WTC11 (cell line): ENCODE data around the gene CD4. TPM values are rescaled to one million over a fixed set of nuclear protein-coding genes. Genes with fewer than 3 reads are reported as not detected.

Source experiments
- ATAC-seq: fragments of 200-7000 bp; cut with Tn5 transposase; 2 replicates; pipeline ENCODE4 v1.10.0; 2021; ENCODE audit warnings: mild to moderate bottlenecking, moderate library complexity
- CTCF ChIA-PET: fragments of 300-600 bp; sonication (Branson Sonifier 250); formaldehyde crosslinking; loops from one replicate; lab custom pipeline; 2021; ENCODE audit warnings: antibody characterized with exemption; lab: Charles Lee
- POLR2A ChIA-PET: fragments of 350-600 bp; sonication (Branson Sonifier 250); formaldehyde crosslinking; loops from one replicate; lab custom pipeline; 2021; ENCODE audit warnings: antibody characterized with exemption; lab: Charles Lee
- DNase-seq: peaks from one replicate; pipeline ENCODE4 v3.0.0; 2021; ENCODE audit warnings: low spot score
- H3K27ac Mint-ChIP-seq: 2 replicates; pipeline ENCODE4 v1.8.0; 2021; ENCODE audit warnings: mixed read lengths
- H3K27me3 Mint-ChIP-seq: 2 replicates; pipeline ENCODE4 v1.8.0; 2021; ENCODE audit warnings: low read depth, mild to moderate bottlenecking, moderate library complexity, mixed read lengths
- H3K36me3 Mint-ChIP-seq: 2 replicates; pipeline ENCODE4 v1.8.0; 2021; ENCODE audit warnings: mixed read lengths
- H3K4me1 Mint-ChIP-seq: 2 replicates; pipeline ENCODE4 v1.8.0; 2022; ENCODE audit warnings: mixed read lengths
- H3K4me3 Mint-ChIP-seq: 2 replicates; pipeline ENCODE4 v1.8.0; 2021; ENCODE audit warnings: mild to moderate bottlenecking, moderate library complexity, mixed read lengths
- H3K9me3 Mint-ChIP-seq: 2 replicates; pipeline ENCODE4 v1.8.0; 2021; ENCODE audit warnings: mixed read lengths
- ATF1 ChIP-seq: sonication (generic); formaldehyde crosslinking; IDR thresholded peaks from 2 replicates; pipeline ENCODE4 v1.8.1; 2023; ENCODE audit warnings: mild to moderate bottlenecking, moderate library complexity, missing genetic modification reagents
- ATF6 ChIP-seq: sonication (generic); formaldehyde crosslinking; IDR thresholded peaks from 2 replicates; pipeline ENCODE4 v1.8.1; 2023; ENCODE audit warnings: mild to moderate bottlenecking, missing genetic modification reagents
- CREM ChIP-seq: sonication (generic); formaldehyde crosslinking; IDR thresholded peaks from 2 replicates; pipeline ENCODE4 v1.8.1; 2022; ENCODE audit warnings: mild to moderate bottlenecking, missing genetic modification reagents, moderate library complexity
- FOXP1 ChIP-seq: sonication (generic); formaldehyde crosslinking; IDR thresholded peaks from 2 replicates; pipeline ENCODE4 v1.8.0; 2022; ENCODE audit warnings: missing genetic modification reagents, mild to moderate bottlenecking, moderate library complexity, borderline replicate concordance
- GTF2I ChIP-seq: fragments of 250-450 bp; sonication (Bioruptor Pico); conservative IDR thresholded peaks from 2 replicates; pipeline ENCODE4 v1.4.0; 2021; ENCODE audit warnings: mild to moderate bottlenecking
- HMGA2 ChIP-seq: fragments of 250-450 bp; sonication (Bioruptor Pico); IDR thresholded peaks from 2 replicates; pipeline ENCODE4 v1.4.0; 2021; ENCODE audit warnings: mild to moderate bottlenecking, moderate library complexity
- JUN ChIP-seq: sonication (generic); formaldehyde crosslinking; IDR thresholded peaks from 2 replicates; pipeline ENCODE4 v1.8.0; 2023; ENCODE audit warnings: mild to moderate bottlenecking, missing genetic modification reagents
- MYBL2 ChIP-seq: sonication (generic); formaldehyde crosslinking; IDR thresholded peaks from 2 replicates; pipeline ENCODE4 v1.8.1; 2023; ENCODE audit warnings: mild to moderate bottlenecking, moderate library complexity, missing genetic modification reagents
- TCF7 ChIP-seq: sonication (generic); formaldehyde crosslinking; IDR thresholded peaks from 2 replicates; pipeline ENCODE4 v1.8.0; 2022; ENCODE audit warnings: mild to moderate bottlenecking, low read depth, missing genetic modification reagents, moderate library complexity
- ZNF232 ChIP-seq: sonication (generic); formaldehyde crosslinking; IDR thresholded peaks from 2 replicates; pipeline ENCODE4 v1.8.0; 2022; ENCODE audit warnings: mild to moderate bottlenecking, missing genetic modification reagents
- ZNF416 ChIP-seq: fragments of 250-450 bp; sonication (Bioruptor Pico); IDR thresholded peaks from 2 replicates; pipeline ENCODE4 v1.9.0; 2021; ENCODE audit warnings: mild to moderate bottlenecking, inconsistent platforms
- total RNA-seq: library from RNA; stranded (reverse); gene quantifications from 3 replicates; pipeline ENCODE4 v1.2.3, GENCODE V29; 2021
- TF ChIP-seq, protein P1 (sequence below): fragments of 250-450 bp; sonication (Bioruptor Pico); IDR thresholded peaks from 2 replicates; pipeline ENCODE4 v1.9.0; 2021; ENCODE audit warnings: mild to moderate bottlenecking, borderline replicate concordance
- TF ChIP-seq, protein P2 (sequence below): sonication (generic); formaldehyde crosslinking; IDR thresholded peaks from 2 replicates; pipeline ENCODE4 v1.8.0; 2022; ENCODE audit warnings: missing genetic modification reagents

Gene CD4
- total RNA-seq, 1 experiment from 2014 or later, result 2.5 TPM

GRCh38 chr12:6809056-6809455 is 19.7 kb downstream of the CD4 start:
- no peak overlapping the region for H3K4me3 Mint-ChIP-seq
- H3K27ac Mint-ChIP-seq, result peak overlapping the region; percentile 11; the same call in 1 of the 2 replicates
- peaks cover 18% of the 10 kb centered on the region for H3K4me1 Mint-ChIP-seq
- ATAC-seq, result no peak
- ChIA-PET POLR2A (interaction anchor here (0.6 to 1.0 kb wide), 2 partner anchors 85 to 178 kb away, joined by 3 to 4 read pairs; no protein-coding TSS in a partner anchor), CTCF (interaction anchor here (1.5 to 3.0 kb wide), 3 partner anchors 12 to 43 kb away, joined by 3 to 14 read pairs (median 7); partner anchors contain the start of gene PTMS)
- H3K36me3 Mint-ChIP-seq, result peaks cover 2% of the 10 kb centered on the region
- peaks cover 38% of the 10 kb centered on the region for H3K27me3 Mint-ChIP-seq
- no peak for TF ChIP-seq FOXP1 (CRISPR knock-in tag)
- no peak for TF ChIP-seq MYBL2 (CRISPR knock-in tag)
- TF ChIP-seq CREM (CRISPR knock-in tag), result no peak
- TF ChIP-seq ZNF416 (CRISPR knock-in tag), result no peak
- TF ChIP-seq GTF2I (CRISPR knock-in tag), result no peak
- no peak for TF ChIP-seq ATF1 (CRISPR knock-in tag)
- no peak for TF ChIP-seq HMGA2
- no peak for TF ChIP-seq JUN (CRISPR knock-in tag)
- TF ChIP-seq ZNF232 (CRISPR knock-in tag), result no peak
- TF ChIP-seq, protein P1, sequence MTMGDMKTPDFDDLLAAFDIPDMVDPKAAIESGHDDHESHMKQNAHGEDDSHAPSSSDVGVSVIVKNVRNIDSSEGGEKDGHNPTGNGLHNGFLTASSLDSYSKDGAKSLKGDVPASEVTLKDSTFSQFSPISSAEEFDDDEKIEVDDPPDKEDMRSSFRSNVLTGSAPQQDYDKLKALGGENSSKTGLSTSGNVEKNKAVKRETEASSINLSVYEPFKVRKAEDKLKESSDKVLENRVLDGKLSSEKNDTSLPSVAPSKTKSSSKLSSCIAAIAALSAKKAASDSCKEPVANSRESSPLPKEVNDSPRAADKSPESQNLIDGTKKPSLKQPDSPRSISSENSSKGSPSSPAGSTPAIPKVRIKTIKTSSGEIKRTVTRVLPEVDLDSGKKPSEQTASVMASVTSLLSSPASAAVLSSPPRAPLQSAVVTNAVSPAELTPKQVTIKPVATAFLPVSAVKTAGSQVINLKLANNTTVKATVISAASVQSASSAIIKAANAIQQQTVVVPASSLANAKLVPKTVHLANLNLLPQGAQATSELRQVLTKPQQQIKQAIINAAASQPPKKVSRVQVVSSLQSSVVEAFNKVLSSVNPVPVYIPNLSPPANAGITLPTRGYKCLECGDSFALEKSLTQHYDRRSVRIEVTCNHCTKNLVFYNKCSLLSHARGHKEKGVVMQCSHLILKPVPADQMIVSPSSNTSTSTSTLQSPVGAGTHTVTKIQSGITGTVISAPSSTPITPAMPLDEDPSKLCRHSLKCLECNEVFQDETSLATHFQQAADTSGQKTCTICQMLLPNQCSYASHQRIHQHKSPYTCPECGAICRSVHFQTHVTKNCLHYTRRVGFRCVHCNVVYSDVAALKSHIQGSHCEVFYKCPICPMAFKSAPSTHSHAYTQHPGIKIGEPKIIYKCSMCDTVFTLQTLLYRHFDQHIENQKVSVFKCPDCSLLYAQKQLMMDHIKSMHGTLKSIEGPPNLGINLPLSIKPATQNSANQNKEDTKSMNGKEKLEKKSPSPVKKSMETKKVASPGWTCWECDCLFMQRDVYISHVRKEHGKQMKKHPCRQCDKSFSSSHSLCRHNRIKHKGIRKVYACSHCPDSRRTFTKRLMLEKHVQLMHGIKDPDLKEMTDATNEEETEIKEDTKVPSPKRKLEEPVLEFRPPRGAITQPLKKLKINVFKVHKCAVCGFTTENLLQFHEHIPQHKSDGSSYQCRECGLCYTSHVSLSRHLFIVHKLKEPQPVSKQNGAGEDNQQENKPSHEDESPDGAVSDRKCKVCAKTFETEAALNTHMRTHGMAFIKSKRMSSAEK (CRISPR knock-in tag), result no peak
- no peak for TF ChIP-seq ATF6
- H3K9me3 Mint-ChIP-seq, result peaks cover 3% of the 10 kb centered on the region
- DNase-seq, result no peak

GRCh38 chr12:6810758-6811157 is 21.4 kb downstream of the CD4 start:
- DNase-seq, result no peak
- no peaks in the 10 kb centered on the region for H3K9me3 Mint-ChIP-seq
- TF ChIP-seq TCF7 (CRISPR knock-in tag), result no peak
- TF ChIP-seq, protein P2, sequence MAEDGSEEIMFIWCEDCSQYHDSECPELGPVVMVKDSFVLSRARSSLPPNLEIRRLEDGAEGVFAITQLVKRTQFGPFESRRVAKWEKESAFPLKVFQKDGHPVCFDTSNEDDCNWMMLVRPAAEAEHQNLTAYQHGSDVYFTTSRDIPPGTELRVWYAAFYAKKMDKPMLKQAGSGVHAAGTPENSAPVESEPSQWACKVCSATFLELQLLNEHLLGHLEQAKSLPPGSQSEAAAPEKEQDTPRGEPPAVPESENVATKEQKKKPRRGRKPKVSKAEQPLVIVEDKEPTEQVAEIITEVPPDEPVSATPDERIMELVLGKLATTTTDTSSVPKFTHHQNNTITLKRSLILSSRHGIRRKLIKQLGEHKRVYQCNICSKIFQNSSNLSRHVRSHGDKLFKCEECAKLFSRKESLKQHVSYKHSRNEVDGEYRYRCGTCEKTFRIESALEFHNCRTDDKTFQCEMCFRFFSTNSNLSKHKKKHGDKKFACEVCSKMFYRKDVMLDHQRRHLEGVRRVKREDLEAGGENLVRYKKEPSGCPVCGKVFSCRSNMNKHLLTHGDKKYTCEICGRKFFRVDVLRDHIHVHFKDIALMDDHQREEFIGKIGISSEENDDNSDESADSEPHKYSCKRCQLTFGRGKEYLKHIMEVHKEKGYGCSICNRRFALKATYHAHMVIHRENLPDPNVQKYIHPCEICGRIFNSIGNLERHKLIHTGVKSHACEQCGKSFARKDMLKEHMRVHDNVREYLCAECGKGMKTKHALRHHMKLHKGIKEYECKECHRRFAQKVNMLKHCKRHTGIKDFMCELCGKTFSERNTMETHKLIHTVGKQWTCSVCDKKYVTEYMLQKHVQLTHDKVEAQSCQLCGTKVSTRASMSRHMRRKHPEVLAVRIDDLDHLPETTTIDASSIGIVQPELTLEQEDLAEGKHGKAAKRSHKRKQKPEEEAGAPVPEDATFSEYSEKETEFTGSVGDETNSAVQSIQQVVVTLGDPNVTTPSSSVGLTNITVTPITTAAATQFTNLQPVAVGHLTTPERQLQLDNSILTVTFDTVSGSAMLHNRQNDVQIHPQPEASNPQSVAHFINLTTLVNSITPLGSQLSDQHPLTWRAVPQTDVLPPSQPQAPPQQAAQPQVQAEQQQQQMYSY (CRISPR knock-in tag), result 0 out of 2 replicates have a peak, but pooled peaks have one; percentile 8
- H3K27ac Mint-ChIP-seq, result peak overlapping the region; percentile 36
- peaks cover 48% of the 10 kb centered on the region for H3K27me3 Mint-ChIP-seq
- ATAC-seq, result peak; percentile 44; the same call in 1 of the 2 replicates
- ChIA-PET CTCF (interaction anchor here (1.0 to 3.0 kb wide), 5 partner anchors 11 to 190 kb away, joined by 3 to 14 read pairs (median 4); partner anchors contain the start of genes GPR162 and PTMS), POLR2A (interaction anchor here (0.7 kb wide), 1 partner anchor 19 kb away, joined by 3 read pairs; no protein-coding TSS in a partner anchor)
- H3K36me3 Mint-ChIP-seq, result no peaks in the 10 kb centered on the region
- no peak overlapping the region for H3K4me3 Mint-ChIP-seq
- H3K4me1 Mint-ChIP-seq, result peaks cover 18% of the 10 kb centered on the region
